GM13976 (cell line): Measurements from ENCODE around the gene MORN1.

Source experiments
- DNase-seq: peaks from one replicate; pipeline ENCODE4 v3.0.0; 2012; ENCODE audit warnings: low spot score
- in situ Hi-C: fragments of 300-500 bp; cut with MboI; formaldehyde crosslinking; loops from one replicate; pipeline ENCODE4 v1.12.0; 2022; ENCODE audit warnings: low sequenced_read_pairs, mixed read lengths, inconsistent platforms; ENCODE audit not compliant: unreplicated experiment
- TF ChIP-seq, protein P1 (sequence below): IDR thresholded peaks from 2 replicates; pipeline ENCODE4 v1.5.1; 2012; ENCODE audit warnings: borderline replicate concordance, mild to moderate bottlenecking; ENCODE audit not compliant: insufficient read depth; ENCODE audit errors: extremely low read depth, missing control alignments, control extremely low read depth

Gene MORN1

DNA sequence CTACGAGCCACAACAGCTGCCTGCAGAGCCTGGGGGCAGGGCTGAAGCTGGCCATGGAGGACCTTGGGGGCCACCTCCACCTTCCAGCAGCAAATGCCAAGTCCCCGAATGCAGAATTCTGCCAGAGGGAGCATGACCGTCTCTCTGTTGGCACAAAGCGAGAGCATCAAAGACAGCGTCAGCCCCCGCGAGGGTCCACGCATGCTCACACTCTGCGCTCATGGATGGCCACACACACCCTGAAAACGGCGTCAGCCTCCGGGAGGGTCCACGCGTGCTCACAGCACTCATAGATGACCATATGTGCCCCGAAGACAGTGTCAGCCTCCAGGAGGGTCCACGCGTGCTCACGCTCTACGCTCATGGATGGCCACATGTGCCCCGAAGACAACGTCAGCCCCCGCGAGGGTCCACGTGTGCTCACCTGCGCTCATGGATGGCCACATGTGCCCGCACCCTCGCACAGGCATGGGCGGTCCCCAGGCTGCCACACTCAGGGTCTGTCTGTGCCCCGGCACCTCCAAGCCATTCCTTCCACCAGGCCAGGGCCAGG, 46.5 kb downstream of the MORN1 start:
- DNase-seq: no peak
- TF ChIP-seq, protein P1, sequence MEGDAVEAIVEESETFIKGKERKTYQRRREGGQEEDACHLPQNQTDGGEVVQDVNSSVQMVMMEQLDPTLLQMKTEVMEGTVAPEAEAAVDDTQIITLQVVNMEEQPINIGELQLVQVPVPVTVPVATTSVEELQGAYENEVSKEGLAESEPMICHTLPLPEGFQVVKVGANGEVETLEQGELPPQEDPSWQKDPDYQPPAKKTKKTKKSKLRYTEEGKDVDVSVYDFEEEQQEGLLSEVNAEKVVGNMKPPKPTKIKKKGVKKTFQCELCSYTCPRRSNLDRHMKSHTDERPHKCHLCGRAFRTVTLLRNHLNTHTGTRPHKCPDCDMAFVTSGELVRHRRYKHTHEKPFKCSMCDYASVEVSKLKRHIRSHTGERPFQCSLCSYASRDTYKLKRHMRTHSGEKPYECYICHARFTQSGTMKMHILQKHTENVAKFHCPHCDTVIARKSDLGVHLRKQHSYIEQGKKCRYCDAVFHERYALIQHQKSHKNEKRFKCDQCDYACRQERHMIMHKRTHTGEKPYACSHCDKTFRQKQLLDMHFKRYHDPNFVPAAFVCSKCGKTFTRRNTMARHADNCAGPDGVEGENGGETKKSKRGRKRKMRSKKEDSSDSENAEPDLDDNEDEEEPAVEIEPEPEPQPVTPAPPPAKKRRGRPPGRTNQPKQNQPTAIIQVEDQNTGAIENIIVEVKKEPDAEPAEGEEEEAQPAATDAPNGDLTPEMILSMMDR: no peak
- in situ Hi-C loops: no loop called here

DNA sequence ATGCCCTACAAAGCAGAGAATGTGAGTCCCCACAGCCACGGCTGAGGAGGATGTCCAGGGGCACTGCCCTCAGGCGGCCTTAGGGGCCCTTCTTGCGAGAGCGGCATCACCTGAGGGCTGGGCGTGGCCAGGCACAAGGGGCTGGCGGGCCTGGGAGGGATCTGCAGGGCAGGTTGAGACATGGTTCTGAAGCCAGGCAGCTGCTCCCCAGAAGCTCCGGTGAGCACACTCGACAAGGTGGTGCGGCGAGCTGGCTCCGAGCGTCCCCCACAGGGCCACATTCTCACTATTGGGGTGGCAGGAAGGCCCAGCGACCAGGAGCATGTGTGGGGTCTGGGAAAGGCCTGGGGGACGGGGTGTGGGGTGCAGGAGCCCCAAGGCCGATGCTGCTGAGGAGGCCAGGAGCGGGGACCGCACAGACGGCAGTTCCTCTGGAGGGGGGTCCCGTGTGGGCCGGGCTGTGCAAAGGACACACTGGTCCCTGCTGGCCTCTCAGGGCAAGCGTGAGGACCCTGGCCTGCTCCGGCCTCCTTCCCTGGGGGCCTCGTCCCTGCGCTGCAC, 47.2 kb downstream of the MORN1 start:
- TF ChIP-seq, protein P1: no peak
- in situ Hi-C loops: no loop called here
- no peak for DNase-seq

DNA sequence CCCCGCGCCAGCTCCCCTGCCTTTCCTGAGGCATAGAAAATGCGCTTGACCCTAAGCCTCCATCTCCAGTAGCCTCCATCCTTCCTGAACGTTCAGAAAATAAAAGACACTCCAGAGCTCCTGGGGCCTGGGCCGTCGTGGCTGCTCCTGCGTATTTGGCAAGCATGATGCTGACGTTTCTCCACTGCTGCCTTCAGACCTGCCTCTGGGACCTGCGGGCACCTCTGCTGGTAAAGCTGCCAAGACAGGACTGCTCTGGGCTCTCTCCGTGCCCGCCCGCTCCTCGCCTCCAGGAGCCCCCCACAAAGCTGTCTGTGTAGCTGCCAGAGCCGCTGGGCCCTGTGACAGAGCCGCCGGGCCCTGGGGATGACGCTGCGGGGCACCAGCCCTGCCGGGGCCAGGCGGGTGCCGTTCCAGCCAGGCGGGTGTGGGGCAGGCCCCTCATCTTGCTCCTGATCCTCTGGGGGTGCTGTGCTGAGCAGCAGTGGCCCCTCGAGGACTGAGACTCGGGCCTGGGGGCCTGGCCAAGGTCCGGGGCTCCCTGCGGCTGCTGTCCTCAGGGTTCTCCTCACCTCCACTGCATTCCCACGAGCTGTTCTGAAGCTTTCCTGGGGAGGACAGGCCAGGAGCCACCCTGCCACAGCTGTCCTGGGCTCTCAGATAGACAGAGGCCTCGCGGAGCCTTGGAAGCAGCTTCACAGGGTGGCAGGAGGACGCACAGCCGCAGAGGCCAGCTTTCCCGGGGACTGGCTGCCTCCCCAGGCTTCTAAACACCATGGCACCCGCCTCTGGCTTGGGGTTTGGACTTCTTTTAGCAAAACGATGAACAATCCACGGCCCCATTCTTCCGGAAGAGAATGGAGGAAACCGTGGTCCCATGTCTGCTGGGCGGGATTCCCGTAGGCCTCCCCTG, 48.1 kb downstream of the MORN1 start:
- TF ChIP-seq, protein P1: no peak
- no peak for DNase-seq
- in situ Hi-C loops: no loop called here

DNA sequence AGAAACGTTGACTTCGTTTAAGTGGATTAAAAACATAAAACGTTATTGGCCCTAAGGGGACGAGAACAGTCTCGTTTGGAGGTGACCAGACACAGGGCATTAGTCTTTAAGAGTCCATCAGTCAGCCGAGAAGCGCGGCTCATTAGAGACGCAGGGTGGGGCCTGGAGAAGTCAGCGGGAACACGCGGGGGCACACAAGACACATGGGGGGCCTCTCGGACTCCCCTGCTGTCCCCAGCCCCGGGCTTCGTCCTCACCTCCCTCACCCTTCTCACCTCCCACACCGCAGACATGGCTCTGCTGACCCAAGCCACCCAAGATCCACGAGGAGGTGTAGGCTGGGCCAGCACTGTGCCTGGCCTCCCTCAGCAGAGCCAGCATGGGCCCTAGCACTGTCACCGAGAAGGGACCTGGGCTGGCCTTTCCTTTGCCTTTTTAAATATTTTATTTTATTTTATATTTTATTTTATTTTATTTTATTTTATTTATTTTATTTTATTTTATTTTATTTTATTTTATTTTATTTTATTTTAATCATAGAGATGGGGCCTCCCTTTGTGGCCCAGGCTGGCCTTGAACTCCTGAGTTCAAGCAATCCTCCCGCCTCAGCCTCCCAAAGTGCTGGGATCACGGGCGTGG, 48.9 kb downstream of the MORN1 start:
- no peak for DNase-seq
- in situ Hi-C loops: no loop called here
- TF ChIP-seq, protein P1: no peak

DNA sequence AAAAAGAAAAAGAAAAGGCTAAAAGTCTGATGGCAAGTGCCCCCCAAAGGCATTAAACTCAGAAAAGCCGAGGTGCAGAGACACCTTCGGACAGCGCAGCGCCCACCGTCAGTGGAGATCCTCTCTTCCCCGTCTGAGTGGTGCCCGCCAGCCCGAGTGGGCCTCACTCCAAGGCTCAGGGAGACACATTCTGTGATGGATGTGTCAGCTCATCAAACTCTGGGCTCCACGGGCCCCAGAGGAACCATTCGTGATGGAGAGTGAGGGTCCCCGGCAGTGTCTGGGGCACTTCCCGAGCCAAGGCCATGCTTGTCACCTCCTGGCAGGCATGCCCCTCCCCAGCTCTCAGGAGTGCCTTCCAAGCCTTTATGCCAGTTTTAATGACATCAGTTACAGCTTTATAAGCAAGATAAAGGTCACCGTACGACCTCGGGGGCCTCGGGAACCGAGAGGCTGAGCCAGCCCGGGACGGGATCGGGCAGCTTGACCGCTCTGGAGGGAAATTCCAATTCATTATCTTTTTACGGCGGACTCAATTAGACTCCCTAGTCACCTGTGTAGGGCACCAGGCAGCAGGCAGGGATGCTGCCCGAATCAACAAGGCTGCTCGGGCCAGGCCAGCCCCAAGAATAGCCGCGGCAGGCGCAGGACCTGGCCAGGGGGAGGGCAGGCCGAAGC, 49.5 kb downstream of the MORN1 start:
- TF ChIP-seq, protein P1: no peak
- in situ Hi-C loops: no loop called here
- no peak for DNase-seq

DNA sequence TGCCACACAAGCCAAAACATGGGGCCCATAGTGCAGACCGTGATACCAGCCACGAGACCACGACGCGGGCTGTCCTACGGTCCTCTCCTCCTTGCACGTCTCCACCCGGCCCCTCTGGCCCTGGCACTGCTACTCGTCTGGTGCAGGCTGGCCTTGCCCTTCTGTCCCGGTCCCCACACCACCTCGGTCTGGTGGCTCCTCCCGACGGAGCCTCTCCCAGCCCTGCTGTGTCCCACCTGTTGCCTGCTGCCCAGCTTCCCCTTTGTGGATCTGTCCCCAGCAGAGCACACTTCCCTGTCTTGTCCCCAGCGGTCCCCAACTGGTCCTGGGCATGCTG, 50.5 kb downstream of the MORN1 start:
- TF ChIP-seq, protein P1: no peak
- in situ Hi-C loops: no loop called here
- DNase-seq: no peak
